SU-DHL-6 (cell line): Measurements from ENCODE around the gene HOOK2.
A peak's percentile ranks its signal among the peaks of the same experiment; 100 is the strongest.

ENCODE experiments used
- H2AFZ ChIP-seq: fragments of 200-600 bp; sonication (generic); 2 replicates; pipeline ENCODE4 v1.6.1; 2014; ENCODE audit warnings: low read depth, mild to moderate bottlenecking, moderate library complexity, mixed read lengths, antibody characterized with exemption, low read length; ENCODE audit not compliant: severe bottlenecking
- H3F3A ChIP-seq: fragments of 200-600 bp; shearing (Covaris generic); 2 replicates; pipeline ENCODE4 v1.6.0; 2016; ENCODE audit warnings: antibody characterized with exemption, mild to moderate bottlenecking; ENCODE audit not compliant: insufficient read depth
- H3K27ac ChIP-seq: fragments of 200-600 bp; sonication (generic); 2 replicates; pipeline ENCODE4 v1.5.1; 2016; ENCODE audit warnings: low read depth, mild to moderate bottlenecking, low read length, moderate library complexity, mixed read lengths
- H3K27me3 ChIP-seq: fragments of 200-600 bp; sonication (generic), shearing (Covaris generic); 2 replicates; pipeline ENCODE4 v1.6.0; 2014; ENCODE audit warnings: mild to moderate bottlenecking, low read length
- H3K36me3 ChIP-seq: fragments of 200-600 bp; sonication (generic); 2 replicates; pipeline ENCODE4 v1.6.1; 2014; ENCODE audit warnings: mild to moderate bottlenecking, low read length, mixed read lengths
- H3K4me2 ChIP-seq: fragments of 300-600, 200-600 bp; shearing (Covaris generic), sonication (generic); 2 replicates; pipeline ENCODE4 v1.6.0; 2014; ENCODE audit warnings: low read length, low read depth, mild to moderate bottlenecking; ENCODE audit not compliant: poor library complexity, severe bottlenecking
- H3K4me3 ChIP-seq: fragments of 200-600 bp; sonication (generic); 2 replicates; pipeline ENCODE4 v1.5.1; 2014; ENCODE audit warnings: antibody characterized with exemption, low read length, mild to moderate bottlenecking, mixed read lengths; ENCODE audit not compliant: insufficient read depth, poor library complexity, severe bottlenecking
- H3K79me2 ChIP-seq: fragments of 200-600 bp; sonication (generic); 2 replicates; pipeline ENCODE4 v1.6.1; 2014; ENCODE audit warnings: mild to moderate bottlenecking, low read length, moderate library complexity; ENCODE audit not compliant: insufficient read depth
- H3K9ac ChIP-seq: fragments of 200-600 bp; sonication (generic); 2 replicates; pipeline ENCODE4 v1.7.0; 2014; ENCODE audit warnings: mild to moderate bottlenecking, low read length
- H3K9me2 ChIP-seq: fragments of 200-600 bp; sonication (generic); replicated peaks from 2 replicates; pipeline ENCODE4 v1.6.1; 2014; ENCODE audit warnings: low read length; ENCODE audit not compliant: insufficient read depth
- H3K9me3 ChIP-seq: fragments of 200-600 bp; sonication (generic); 2 replicates; pipeline ENCODE4 v1.6.1; 2014; ENCODE audit warnings: low read length, mixed read lengths; ENCODE audit not compliant: insufficient read depth
- H4K20me1 ChIP-seq: fragments of 200-600 bp; sonication (generic); 2 replicates; pipeline ENCODE4 v1.6.1; 2014; ENCODE audit warnings: low read depth, mild to moderate bottlenecking, antibody characterized with exemption, low read length, moderate library complexity, mixed read lengths
- EZH2phosphoT487 ChIP-seq: fragments of 200-600 bp; sonication (generic), shearing (Covaris generic); conservative IDR thresholded peaks from 2 replicates; pipeline ENCODE4 v1.6.1; 2018; ENCODE audit warnings: mild to moderate bottlenecking, antibody characterized with exemption, low read length, moderate library complexity, mixed read lengths
- TF ChIP-seq, protein P1 (sequence below): fragments of 200-600 bp; sonication (generic); IDR thresholded peaks from one replicate; pipeline ENCODE4 v1.5.1; 2017; ENCODE audit warnings: antibody characterized with exemption, mild to moderate bottlenecking, low read length, moderate library complexity; ENCODE audit not compliant: insufficient read depth, poor library complexity, severe bottlenecking

Gene HOOK2

DNA sequence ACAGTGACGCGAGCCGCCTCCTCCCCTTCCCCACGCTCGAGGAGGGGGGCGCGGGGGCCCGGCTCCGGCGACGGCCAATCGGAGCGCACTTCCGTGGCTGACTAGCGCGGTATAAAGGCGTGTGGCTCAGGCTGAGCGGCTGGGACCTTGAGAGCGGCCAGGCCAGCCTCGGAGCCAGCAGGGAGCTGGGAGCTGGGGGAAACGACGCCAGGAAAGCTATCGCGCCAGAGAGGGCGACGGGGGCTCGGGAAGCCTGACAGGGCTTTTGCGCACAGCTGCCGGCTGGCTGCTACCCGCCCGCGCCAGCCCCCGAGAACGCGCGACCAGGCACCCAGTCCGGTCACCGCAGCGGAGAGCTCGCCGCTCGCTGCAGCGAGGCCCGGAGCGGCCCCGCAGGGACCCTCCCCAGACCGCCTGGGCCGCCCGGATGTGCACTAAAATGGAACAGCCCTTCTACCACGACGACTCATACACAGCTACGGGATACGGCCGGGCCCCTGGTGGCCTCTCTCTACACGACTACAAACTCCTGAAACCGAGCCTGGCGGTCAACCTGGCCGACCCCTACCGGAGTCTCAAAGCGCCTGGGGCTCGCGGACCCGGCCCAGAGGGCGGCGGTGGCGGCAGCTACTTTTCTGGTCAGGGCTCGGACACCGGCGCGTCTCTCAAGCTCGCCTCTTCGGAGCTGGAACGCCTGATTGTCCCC, 16.1 kb upstream of the HOOK2 start, which contains the start of gene JUNB:
Gene JUNB, plus strand, starts transcription at position 142 of the 706 bp plus-strand sequence. Its CDS starts 286 bp downstream, at position 428.
- H3K9me3 ChIP-seq: no peaks in the 10 kb centered on the region
- H3F3A ChIP-seq: peaks cover 36% of the 10 kb centered on the region
- H3K27ac ChIP-seq: peak within 1 kb of the TSS; percentile 70
- H3K79me2 ChIP-seq: no peaks in the 10 kb centered on the region
- no peaks in the 10 kb centered on the region for H4K20me1 ChIP-seq
- H3K27me3 ChIP-seq: no peaks in the 10 kb centered on the region
- TF ChIP-seq, protein P1, sequence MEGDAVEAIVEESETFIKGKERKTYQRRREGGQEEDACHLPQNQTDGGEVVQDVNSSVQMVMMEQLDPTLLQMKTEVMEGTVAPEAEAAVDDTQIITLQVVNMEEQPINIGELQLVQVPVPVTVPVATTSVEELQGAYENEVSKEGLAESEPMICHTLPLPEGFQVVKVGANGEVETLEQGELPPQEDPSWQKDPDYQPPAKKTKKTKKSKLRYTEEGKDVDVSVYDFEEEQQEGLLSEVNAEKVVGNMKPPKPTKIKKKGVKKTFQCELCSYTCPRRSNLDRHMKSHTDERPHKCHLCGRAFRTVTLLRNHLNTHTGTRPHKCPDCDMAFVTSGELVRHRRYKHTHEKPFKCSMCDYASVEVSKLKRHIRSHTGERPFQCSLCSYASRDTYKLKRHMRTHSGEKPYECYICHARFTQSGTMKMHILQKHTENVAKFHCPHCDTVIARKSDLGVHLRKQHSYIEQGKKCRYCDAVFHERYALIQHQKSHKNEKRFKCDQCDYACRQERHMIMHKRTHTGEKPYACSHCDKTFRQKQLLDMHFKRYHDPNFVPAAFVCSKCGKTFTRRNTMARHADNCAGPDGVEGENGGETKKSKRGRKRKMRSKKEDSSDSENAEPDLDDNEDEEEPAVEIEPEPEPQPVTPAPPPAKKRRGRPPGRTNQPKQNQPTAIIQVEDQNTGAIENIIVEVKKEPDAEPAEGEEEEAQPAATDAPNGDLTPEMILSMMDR: no peak
- TF ChIP-seq EZH2phosphoT487: no peak
- peak within 1 kb of the TSS; percentile 94 for H3K4me2 ChIP-seq
- H3K36me3 ChIP-seq: no peaks in the 10 kb centered on the region
- H3K9me2 ChIP-seq: no peaks in the 10 kb centered on the region
- peak within 1 kb of the TSS; percentile 60 for H3K4me3 ChIP-seq
- H3K9ac ChIP-seq: peak within 1 kb of the TSS; percentile 77
- H2AFZ ChIP-seq: peak within 1 kb of the TSS; percentile 52

DNA sequence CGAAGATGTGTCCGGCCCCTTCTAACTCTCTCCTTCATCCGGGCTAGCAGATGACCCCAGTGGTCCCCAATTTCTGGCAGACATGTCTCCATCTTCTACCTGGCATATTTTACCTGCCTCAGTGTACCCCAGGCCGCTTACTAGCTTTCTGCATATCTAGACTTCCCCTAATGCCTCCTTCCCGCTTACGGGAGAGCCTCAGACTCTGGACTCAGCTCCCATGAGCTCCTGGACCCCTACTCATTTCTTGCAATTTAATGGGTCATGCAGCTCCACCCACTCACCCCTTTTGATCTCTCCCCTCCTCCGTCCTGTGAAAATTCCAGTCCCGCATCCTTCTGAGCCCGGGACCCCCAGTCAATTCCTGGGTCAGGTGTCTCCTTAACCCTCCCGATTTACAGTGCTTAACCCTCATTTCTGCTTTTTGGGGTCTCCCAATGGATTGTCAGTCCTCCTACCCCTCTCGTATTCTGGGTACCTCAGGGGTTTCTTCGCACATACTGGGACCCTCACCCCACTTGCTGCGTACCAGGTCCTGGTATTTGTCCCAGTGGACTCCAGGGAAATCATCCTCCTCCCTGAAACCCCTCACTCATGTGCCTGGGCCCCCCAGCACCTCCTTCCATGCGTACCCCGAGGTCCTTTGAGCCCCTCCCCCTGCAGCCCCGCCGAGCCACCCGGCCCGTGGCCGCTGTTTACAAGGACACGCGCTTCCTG, 15.4 kb upstream of the HOOK2 start:
- Histone ChIP-seq H3K9me2 (no peaks in the 10 kb centered on the region), H3K79me2 (no peaks in the 10 kb centered on the region), H3K4me3 (peak overlapping the region; percentile 60), H3K36me3 (no peaks in the 10 kb centered on the region), H3K9me3 (no peaks in the 10 kb centered on the region), H2AFZ (no peak overlapping the region), H3K4me2 (peak overlapping the region; percentile 94), H3K27me3 (no peaks in the 10 kb centered on the region), H4K20me1 (no peaks in the 10 kb centered on the region), H3K27ac (no peak overlapping the region), H3F3A (peaks cover 36% of the 10 kb centered on the region), H3K9ac (peak overlapping the region; percentile 77)
- TF ChIP-seq, protein P1: no peak
- no peak for TF ChIP-seq EZH2phosphoT487

DNA sequence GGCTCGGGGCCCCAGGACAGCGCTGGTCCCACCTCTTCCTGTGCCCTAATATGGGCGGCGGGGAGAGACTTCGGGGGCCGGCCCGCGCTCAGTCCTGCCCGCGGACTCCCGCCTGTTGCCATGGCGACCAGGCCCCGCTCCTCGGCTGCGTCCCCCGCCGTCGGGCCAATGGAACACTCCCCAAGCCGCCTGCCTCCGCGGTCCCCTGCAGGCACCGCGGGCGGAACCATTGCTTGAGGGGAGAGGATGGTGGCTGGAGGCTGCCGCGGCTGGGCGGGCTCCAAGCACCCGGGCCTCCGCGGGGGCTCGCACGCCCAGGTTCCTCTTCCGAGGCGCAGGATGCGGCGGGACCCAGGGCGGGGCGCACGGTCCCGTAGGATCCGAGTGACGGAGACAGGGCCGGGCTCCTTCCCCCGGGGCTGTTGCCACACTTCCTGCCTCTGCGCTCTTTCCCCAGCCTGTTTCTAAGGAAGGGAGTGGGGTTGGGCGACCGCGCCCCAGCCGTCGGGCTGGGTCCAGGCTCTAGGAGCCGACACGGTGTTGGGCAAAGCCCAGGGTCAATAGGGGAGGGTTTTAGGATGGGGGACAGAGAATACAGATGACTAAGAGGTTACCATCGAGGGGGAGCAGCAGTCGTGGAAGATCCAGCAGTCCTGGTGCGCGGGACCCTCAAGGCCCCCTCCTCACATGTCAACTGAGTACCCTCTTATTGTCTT, 14.7 kb upstream of the HOOK2 start:
- no peaks in the 10 kb centered on the region for H3K79me2 ChIP-seq
- no peaks in the 10 kb centered on the region for H3K36me3 ChIP-seq
- H3K27ac ChIP-seq: no peak overlapping the region
- TF ChIP-seq, protein P1: no peak
- no peak for TF ChIP-seq EZH2phosphoT487
- no peaks in the 10 kb centered on the region for H3K9me2 ChIP-seq
- H3K9me3 ChIP-seq: no peaks in the 10 kb centered on the region
- peak overlapping the region; percentile 94 for H3K4me2 ChIP-seq
- H3K4me3 ChIP-seq: peak overlapping the region; percentile 21
- peak overlapping the region; percentile 77 for H3K9ac ChIP-seq
- H2AFZ ChIP-seq: peak overlapping the region; percentile 28
- H3F3A ChIP-seq: peaks cover 36% of the 10 kb centered on the region
- no peaks in the 10 kb centered on the region for H4K20me1 ChIP-seq
- no peaks in the 10 kb centered on the region for H3K27me3 ChIP-seq
